Activated T-helper 1 cell treated with anti-CD3 and anti-CD28 coated beads, Interleukin-12 subunit alpha, Interleukin-12 subunit beta, Interleukin-2, Interleukin-4 antibody, amounts not matched to agents 30 ng/mL and 10 ng/mL and 1 ng/mL, durations not matched to agents 14 hours and 24 hours and 36 hours (primary cell): ENCODE measurements around the gene TUBB4B. TPM values are rescaled to one million over a fixed set of nuclear protein-coding genes. Genes with fewer than 3 reads are reported as not detected.
A peak's percentile ranks its signal among the peaks of the same experiment; 100 is the strongest.

Experiments used
- DNase-seq: peaks from one replicate; pipeline ENCODE4 v3.0.0; 2021; ENCODE audit warnings: low spot score
- H3K27ac Mint-ChIP-seq: one replicate; pipeline ENCODE4 v1.8.0; 2021; ENCODE audit warnings: mild to moderate bottlenecking, mixed read lengths
- H3K27me3 Mint-ChIP-seq: one replicate; pipeline ENCODE4 v1.8.0; 2022; ENCODE audit warnings: mild to moderate bottlenecking, moderate library complexity, mixed read lengths; ENCODE audit not compliant: insufficient read depth
- H3K36me3 Mint-ChIP-seq: one replicate; pipeline ENCODE4 v1.8.0; 2021; ENCODE audit warnings: low read depth, mixed read lengths
- H3K4me1 Mint-ChIP-seq: one replicate; pipeline ENCODE4 v1.8.0; 2021; ENCODE audit warnings: low read depth, mixed read lengths
- H3K4me3 Mint-ChIP-seq: one replicate; pipeline ENCODE4 v1.8.0; 2021; ENCODE audit warnings: mild to moderate bottlenecking, moderate library complexity, mixed read lengths
- H3K9me3 Mint-ChIP-seq: one replicate; pipeline ENCODE4 v1.8.0; 2021; ENCODE audit warnings: mixed read lengths
- intact Hi-C: fragments of 100-400 bp; cut with micrococcal nuclease; formaldehyde crosslinking; loops from one replicate; pipeline ENCODE4 v1.15.1; 2024
- total RNA-seq: library from RNA; stranded (reverse); gene quantifications from 2 replicates; pipeline ENCODE4 v1.2.3, GENCODE V29; 2022

Gene TUBB4B
- 277 and 280 TPM in 2 replicates for total RNA-seq

DNA sequence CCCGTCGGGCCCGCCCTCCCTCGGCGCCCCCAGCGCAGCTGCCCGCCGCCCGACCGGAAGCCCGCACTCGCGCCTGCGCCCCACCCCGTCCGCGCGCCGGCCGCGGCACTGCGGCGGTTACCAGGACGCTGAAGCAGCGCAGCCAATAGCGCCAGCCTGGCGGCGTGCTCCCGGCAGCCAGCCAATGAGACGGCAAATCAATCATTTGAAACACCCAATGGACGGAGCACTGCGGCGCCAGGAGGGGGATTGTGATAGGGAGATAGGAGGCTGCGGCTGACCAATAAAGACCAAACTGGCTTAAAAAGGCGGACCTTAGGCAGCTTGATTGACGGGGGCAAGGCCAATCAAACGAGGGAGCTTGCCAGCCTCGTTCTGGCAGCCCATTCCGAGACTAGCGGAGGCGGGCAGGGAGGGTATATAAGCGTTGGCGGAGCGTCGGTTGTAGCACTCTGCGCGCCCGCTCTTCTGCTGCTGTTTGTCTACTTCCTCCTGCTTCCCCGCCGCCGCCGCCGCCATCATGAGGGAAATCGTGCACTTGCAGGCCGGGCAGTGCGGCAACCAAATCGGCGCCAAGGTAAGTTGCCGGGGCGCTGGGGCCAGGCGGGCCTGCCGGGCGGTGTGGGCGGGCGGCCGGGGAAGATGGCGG, at the start of gene TUBB4B:
TSS of gene TUBB4B (plus strand) at position 447 of the 649 bp plus-strand sequence. CDS start at position 521, 74 bp downstream.
- peak within 1 kb of the TSS; percentile 91 for H3K27ac Mint-ChIP-seq
- intact Hi-C loops: loop anchor here (1.0 to 5.0 kb wide), 9 partner anchors 14 to 450 kb away; partner anchors contain the start of genes ANAPC2, EXD3, MRPL41 and NELFB
- peak within 1 kb of the TSS; percentile 92 for H3K4me3 Mint-ChIP-seq
- H3K27me3 Mint-ChIP-seq: no peaks in the 10 kb centered on the region
- peak; percentile 98 for DNase-seq
- peaks cover 23% of the 10 kb centered on the region for H3K36me3 Mint-ChIP-seq
- peaks cover 22% of the 10 kb centered on the region for H3K4me1 Mint-ChIP-seq
- no peaks in the 10 kb centered on the region for H3K9me3 Mint-ChIP-seq

DNA sequence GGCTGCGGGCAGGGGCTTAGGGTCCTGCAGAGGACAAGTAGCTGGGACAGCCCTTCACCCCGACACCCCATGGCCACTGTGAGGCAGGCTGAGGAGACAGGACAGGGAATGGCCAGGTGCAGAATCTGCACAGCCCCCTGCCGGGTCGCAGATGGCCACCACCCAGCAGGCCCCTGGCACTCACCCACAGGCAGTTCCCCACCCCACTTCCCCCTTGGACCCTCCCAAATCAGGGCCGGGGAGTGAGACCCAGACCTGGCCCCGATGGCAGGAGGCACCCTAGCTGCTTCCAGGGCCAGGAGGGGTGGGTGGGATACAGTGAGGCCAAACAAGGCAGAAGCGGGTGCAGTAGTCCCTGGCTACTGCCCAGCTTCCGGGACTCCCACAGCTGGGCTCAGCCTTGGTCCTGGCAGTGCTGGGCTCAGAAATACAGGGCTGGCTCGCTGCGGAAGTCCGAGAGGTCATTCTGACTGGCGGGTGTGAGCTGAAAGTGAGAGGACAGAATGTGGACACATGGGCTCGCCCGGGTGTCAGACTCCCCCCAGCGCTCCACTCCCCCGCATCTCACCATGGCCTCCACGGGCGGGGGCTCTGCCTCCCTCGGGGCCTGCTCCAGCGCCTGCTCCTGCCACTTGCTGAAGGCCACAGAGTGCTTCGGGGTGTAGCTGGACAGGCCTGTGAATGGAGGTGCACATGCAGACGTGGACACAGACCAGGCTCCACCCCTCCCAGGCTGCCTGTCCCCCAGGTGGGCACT, 49.2 kb upstream of the TUBB4B start:
- Mint-ChIP-seq H3K4me3 (no peak overlapping the region), H3K4me1 (peaks cover 17% of the 10 kb centered on the region), H3K36me3 (peaks cover 5% of the 10 kb centered on the region), H3K27me3 (peaks cover 4% of the 10 kb centered on the region), H3K27ac (no peak overlapping the region), H3K9me3 (no peaks in the 10 kb centered on the region)
- intact Hi-C loops: no loop called here
- no peak for DNase-seq

DNA sequence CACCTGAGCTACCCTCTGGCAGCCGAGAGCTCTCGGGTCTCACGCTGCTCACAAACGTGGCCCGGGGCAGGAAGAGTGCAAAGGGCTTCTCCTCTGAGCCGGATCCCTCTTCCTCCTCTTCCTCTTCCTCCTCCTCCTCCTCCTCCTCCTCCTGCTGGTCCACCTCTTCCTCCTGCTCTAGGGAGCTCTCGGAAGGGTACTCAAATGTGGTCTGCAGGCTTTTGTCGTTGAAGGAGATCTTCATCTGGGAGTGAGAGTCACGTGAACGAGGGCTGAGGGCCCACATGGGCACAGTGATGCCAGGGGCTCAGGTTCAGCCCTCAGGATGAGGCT, 48.7 kb upstream of the TUBB4B start:
- peaks cover 4% of the 10 kb centered on the region for H3K27me3 Mint-ChIP-seq
- no peak overlapping the region for H3K4me3 Mint-ChIP-seq
- no peaks in the 10 kb centered on the region for H3K9me3 Mint-ChIP-seq
- intact Hi-C loops: no loop called here
- H3K36me3 Mint-ChIP-seq: peaks cover 5% of the 10 kb centered on the region
- peaks cover 12% of the 10 kb centered on the region for H3K4me1 Mint-ChIP-seq
- H3K27ac Mint-ChIP-seq: no peak overlapping the region
- no peak for DNase-seq

DNA sequence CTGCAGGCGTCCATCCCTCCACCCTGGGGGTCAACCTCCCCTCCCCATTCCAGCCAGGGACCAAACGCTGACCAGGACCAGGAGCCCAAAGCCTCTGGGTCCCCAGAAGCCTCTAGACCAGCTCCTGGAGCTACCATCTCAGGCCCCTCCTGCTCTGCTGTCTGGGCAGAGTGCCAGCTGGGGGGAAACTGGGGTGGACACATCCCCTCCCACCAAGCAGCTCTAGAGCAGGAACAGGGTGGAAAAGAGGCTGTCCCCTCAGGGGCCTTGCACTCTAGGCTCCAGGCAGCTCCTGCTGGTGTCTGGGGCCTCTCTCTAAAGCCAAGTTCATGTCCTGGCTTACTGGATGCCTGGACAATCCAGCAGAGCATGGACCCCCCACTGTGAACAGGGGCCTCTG, 48.2 kb upstream of the TUBB4B start:
- no peak for DNase-seq
- intact Hi-C loops: no loop called here
- Mint-ChIP-seq H3K27ac (no peak overlapping the region), H3K9me3 (no peaks in the 10 kb centered on the region), H3K27me3 (no peaks in the 10 kb centered on the region), H3K36me3 (peaks cover 5% of the 10 kb centered on the region), H3K4me3 (no peak overlapping the region), H3K4me1 (peaks cover 8% of the 10 kb centered on the region)

DNA sequence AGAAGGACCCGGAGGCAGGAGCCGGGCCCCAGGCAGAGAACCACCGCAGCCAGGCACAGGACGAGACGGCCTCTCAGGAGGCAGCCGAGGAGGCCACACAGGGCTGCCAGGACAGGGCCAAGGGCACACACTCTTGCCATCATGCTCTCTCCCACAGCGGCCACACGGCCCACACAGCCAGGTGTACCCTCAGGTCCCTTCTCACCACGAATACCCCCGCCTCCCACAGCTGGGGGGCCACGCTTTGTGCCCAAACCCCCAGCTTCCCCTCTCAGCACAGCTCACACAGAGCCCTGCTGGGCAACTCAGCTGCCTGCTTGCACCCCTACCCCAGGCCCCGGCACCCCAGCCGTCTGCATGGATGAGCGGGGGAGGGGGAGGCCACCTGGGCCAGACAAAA, 47.3 kb upstream of the TUBB4B start:
- H3K4me1 Mint-ChIP-seq: peaks cover 8% of the 10 kb centered on the region
- DNase-seq: no peak
- intact Hi-C loops: no loop called here
- H3K4me3 Mint-ChIP-seq: no peak overlapping the region
- H3K9me3 Mint-ChIP-seq: no peaks in the 10 kb centered on the region
- peaks cover 5% of the 10 kb centered on the region for H3K36me3 Mint-ChIP-seq
- no peaks in the 10 kb centered on the region for H3K27me3 Mint-ChIP-seq
- no peak overlapping the region for H3K27ac Mint-ChIP-seq

DNA sequence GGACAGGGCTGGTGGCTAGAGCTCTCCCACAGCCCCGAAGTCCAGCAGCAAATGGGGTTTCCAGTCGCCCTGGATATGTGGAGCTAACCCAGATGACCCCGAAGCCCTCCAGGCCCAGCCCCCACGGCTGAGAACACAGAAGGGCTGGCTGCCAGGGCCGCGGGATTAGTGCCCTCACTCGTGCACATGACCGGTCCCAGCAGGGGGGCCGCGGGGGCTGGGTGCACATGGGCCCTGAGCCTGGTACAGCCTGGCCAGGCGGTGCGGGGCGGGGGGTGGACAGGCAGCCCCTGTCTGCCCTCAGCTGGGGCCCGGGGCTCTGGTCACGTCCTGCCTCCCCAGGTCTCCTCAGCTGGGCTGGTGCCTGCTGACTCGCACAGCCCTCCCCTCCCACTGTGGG, 46.7 kb upstream of the TUBB4B start:
- Mint-ChIP-seq H3K27me3 (no peaks in the 10 kb centered on the region), H3K4me3 (no peak overlapping the region), H3K27ac (no peak overlapping the region), H3K36me3 (peaks cover 2% of the 10 kb centered on the region), H3K9me3 (no peaks in the 10 kb centered on the region), H3K4me1 (peaks cover 3% of the 10 kb centered on the region)
- intact Hi-C loops: no loop called here
- no peak for DNase-seq

DNA sequence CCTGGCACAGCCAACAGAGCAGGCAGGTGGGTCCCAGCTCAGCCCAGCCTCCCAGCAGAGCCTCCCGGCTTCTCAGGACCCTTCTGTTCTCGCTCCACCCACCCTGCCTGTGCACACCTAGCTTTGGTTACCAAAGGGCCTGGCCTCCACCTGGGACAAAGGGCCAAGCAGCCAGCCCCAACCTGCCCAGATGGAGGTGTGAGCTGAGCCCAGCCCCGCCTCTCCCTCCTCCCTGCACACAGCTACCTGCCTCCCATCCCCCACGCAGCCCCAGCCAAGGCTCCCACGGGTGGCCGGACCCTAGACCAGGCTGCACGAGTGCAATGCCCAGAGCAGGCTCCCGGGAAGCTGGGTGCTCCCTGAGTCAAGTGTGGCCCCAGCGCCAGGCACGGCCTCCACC, 46.2 kb upstream of the TUBB4B start:
- Mint-ChIP-seq H3K27me3 (no peaks in the 10 kb centered on the region), H3K4me1 (no peaks in the 10 kb centered on the region), H3K9me3 (no peaks in the 10 kb centered on the region), H3K4me3 (no peak overlapping the region), H3K36me3 (peaks cover 2% of the 10 kb centered on the region), H3K27ac (no peak overlapping the region)
- intact Hi-C loops: no loop called here
- no peak for DNase-seq

DNA sequence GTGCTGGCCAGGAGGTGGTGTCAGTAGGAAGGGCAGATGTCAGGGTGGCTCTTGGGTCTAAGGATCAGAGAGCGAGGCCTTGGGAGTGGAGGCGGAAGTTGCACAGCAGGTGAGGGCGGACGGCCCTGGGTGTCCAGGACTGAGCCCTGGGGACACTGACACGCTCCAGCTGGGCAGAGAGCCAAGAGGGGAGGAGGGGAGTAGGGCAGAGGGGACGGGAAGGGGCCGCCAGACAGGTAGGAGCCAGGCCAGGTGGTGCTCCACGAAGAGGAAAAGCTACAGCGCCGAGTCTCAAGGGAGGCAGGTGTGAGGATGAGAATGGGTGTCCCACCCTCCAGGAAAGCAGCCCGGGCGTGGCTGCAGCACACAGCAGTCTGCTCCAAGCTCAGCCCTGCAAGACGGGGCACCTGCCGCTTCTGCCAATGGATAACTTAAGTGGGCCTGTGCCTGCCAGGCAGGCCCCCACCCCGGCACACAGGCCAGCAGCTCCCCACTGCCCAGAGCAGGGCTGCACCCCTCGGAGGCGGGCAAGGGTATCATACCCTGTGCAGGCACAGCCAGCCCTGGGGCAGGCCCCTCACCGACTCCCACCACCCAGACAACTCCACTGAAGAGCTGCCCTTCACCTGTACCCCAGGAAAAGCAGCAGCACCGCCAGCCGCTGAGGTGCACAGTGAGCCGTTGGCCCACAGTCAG, 45.4 kb upstream of the TUBB4B start:
- H3K27ac Mint-ChIP-seq: no peak overlapping the region
- no peaks in the 10 kb centered on the region for H3K27me3 Mint-ChIP-seq
- H3K36me3 Mint-ChIP-seq: peaks cover 2% of the 10 kb centered on the region
- intact Hi-C loops: no loop called here
- DNase-seq: no peak
- no peaks in the 10 kb centered on the region for H3K9me3 Mint-ChIP-seq
- peak overlapping the region; percentile 26 for H3K4me3 Mint-ChIP-seq
- H3K4me1 Mint-ChIP-seq: no peaks in the 10 kb centered on the region

DNA sequence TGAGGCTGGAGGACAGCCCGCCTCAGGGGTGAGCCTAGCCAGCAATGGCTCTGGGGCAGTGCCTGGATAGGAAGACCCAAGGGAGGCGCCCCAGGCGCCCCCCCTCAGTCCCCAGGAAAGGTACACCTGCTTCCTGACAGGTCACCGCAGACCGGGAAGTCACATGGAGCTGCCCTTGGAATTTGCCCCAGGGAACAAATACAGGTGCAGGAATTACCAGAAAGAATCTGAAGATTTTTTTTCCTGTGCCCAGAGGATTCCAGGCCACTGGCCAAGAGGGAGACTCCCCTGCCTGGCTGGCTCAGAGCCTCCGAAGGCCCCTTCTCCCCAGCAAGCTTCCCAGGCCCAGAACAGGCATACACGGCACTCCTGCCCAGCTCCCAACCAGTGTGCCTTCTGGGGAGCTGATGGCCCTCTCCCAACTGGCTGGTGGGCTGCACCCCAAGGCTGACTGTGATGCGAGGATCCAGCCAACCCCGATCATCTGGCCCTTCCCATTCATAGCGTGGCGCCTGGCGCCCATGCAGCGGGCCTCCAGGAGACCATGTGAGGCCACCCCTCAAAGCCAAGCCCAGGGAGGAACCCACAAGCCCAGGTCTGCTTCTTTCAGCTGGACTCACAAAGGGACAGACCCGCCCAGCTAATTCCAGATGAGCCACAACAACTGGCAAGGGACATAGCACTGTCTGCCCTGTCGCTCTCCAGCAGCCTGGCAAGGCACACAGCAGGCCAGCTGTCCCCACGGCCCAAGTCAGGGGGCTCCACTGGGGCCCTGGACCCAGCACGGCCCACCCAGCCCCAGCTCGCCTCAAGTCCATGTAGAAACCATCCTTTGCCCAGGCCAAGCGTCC, 42.8 kb upstream of the TUBB4B start:
- no peaks in the 10 kb centered on the region for H3K9me3 Mint-ChIP-seq
- intact Hi-C loops: no loop called here
- no peak for DNase-seq
- peaks cover 11% of the 10 kb centered on the region for H3K4me1 Mint-ChIP-seq
- no peaks in the 10 kb centered on the region for H3K27me3 Mint-ChIP-seq
- peaks cover 4% of the 10 kb centered on the region for H3K36me3 Mint-ChIP-seq
- peak overlapping the region; percentile 60 for H3K4me3 Mint-ChIP-seq
- no peak overlapping the region for H3K27ac Mint-ChIP-seq

DNA sequence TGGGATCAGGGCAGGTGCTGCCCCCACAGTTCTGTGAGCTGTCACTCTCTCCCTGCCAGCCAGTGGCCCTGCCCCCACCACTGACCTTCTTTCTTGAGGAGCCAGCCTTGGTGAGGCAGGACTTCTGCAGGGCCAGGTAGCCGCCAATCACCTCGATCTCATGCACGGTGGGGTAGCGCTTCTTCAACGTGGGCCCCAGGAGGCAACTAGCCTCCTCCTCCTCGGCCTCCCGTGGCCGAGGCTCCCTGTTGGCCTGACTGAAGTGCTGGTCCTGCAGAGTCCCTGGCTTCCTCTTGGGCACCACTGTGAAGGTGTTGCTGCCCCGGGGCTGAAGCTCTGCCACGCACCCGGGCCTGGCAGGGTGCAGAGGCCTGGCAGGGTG, 42.2 kb upstream of the TUBB4B start:
- intact Hi-C loops: no loop called here
- Mint-ChIP-seq H3K9me3 (no peaks in the 10 kb centered on the region), H3K27ac (no peak overlapping the region), H3K27me3 (no peaks in the 10 kb centered on the region), H3K4me1 (peaks cover 13% of the 10 kb centered on the region), H3K36me3 (peaks cover 4% of the 10 kb centered on the region), H3K4me3 (peak overlapping the region; percentile 60)
- DNase-seq: no peak

DNA sequence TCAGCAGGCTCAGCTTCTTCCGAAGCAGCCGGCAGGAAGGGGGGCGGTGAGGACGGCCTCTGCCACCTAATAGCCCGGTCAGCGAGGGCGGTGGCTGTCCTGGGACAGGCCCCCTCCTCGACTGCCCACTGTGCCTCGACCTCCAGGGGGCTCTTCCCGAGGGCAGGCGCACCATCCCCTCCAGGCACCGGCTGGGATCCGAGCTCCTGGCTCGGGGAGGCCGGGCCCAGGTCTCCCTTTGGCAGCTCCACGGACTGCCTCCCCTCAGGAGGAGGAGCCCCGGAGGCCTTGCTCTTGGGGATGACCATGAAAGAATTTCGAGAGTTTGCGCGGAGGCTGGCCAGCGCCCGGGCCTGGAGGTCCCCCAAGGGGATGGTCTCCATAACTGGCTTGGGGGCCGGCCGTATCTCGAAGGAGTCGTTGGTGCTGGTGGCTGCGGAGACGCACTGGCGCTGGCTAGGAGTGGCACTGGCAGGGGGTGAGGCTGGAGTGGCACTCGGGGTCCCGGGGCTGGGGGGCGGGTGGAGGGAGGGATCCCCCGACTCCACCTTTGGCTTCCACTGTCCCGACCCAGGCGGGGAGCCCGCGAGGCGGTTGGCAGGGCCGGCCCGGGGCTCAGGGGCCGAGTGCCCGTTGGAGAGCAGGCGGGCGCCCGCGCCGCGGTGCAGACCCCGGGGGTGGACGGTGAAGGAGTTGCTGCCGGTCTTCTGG, 41.5 kb upstream of the TUBB4B start:
- Mint-ChIP-seq H3K4me1 (peaks cover 20% of the 10 kb centered on the region), H3K27ac (no peak overlapping the region), H3K36me3 (peaks cover 5% of the 10 kb centered on the region), H3K4me3 (peak overlapping the region; percentile 85), H3K9me3 (no peaks in the 10 kb centered on the region), H3K27me3 (no peaks in the 10 kb centered on the region)
- DNase-seq: no peak
- intact Hi-C loops: loop anchor here (1.0 kb wide), 6 partner anchors 11 to 70 kb away; partner anchors contain the start of genes ANAPC2, SSNA1 and TUBB4B
